ENCODE data around the gene ENTHD1. TPM values are rescaled to one million over a fixed set of nuclear protein-coding genes. Genes with fewer than 3 reads are reported as not detected.

The ENTHD1 gene
- total and polyA plus RNA-seq, 9 of the 15 experiments (the other 6 are each of a cell fraction or from before 2014, with no cell fraction given): 0.13 to 0.98 (median 0.35) TPM

DNA sequence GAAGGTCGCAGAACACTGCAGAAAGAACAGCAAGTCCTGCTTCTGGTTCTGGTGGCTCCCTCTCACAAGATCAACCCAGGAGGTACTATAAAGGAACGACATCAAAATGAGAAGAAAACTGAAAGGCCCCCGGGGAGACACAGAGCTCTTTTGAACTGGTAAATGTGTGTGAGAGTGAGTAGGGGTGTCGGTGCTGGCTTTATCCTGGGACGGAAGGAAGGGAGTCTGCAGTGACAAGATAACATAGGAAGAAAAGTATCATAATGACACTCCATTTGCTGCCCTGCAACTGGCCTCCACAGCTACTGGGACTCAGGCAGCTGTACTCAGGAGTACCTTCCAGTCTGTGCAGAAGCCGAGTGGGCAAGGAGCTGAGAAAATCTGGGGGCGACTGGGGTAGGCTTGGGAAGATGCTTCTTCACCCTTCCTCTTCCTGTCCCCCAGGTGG, 60.9 kb downstream of the ENTHD1 start (continued):
- TF ChIP-seq ZNF197 (CRISPR knock-in tag; IDR thresholded peaks at IDR 0.05; ENCODE audit: low read depth) (no peak), RNF2 (IDR thresholded peaks at IDR 0.05) (peak; percentile 93), ZNF785 (CRISPR knock-in tag; IDR thresholded peaks at IDR 0.05) (no peak), PML (IDR thresholded peaks at IDR 0.05; ENCODE audit: low read length) (peak; percentile 49; the same call in 1 of the 2 replicates), NR2F6 (CRISPR knock-in tag; IDR thresholded peaks at IDR 0.05) (no peak), NFIX (CRISPR knock-in tag; IDR thresholded peaks at IDR 0.05; ENCODE audit: low read depth) (no peak), LEF1 (IDR thresholded peaks at IDR 0.05) (peak; percentile 70; the same call in 1 of the 2 replicates), NONO (IDR thresholded peaks at IDR 0.05; ENCODE audit: low read depth in 2 of 2, low read length in 1 of 2) (no peak), CREM (IDR thresholded peaks at IDR 0.05; ENCODE audit: low read depth) (peak; percentile 71), MTF1 (CRISPR knock-in tag; IDR thresholded peaks at IDR 0.05; ENCODE audit: borderline replicate concordance) (no peak), KLF6 (CRISPR knock-in tag; IDR thresholded peaks at IDR 0.05; ENCODE audit: borderline replicate concordance) (no peak), DIDO1 (tag; IDR thresholded peaks at IDR 0.05; ENCODE audit: low read depth) (no peak), ZNF668 (CRISPR knock-in tag; IDR thresholded peaks at IDR 0.05) (no peak), SUPT5H (IDR thresholded peaks at IDR 0.05) (peak; percentile 69), DMBX1 (CRISPR knock-in tag; IDR thresholded peaks at IDR 0.05; ENCODE audit: borderline replicate concordance) (peak; percentile 51; the same call in 1 of the 2 replicates), FOXK1 (CRISPR knock-in tag; IDR thresholded peaks at IDR 0.05; ENCODE audit: borderline replicate concordance) (no peak)
- TF ChIP-seq, protein P1, sequence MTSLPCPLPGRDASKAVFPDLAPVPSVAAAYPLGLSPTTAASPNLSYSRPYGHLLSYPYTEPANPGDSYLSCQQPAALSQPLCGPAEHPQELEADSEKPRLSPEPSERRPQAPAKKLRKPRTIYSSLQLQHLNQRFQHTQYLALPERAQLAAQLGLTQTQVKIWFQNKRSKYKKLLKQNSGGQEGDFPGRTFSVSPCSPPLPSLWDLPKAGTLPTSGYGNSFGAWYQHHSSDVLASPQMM (CRISPR knock-in tag; IDR thresholded peaks at IDR 0.05): no peak
- TF ChIP-seq, protein P2, sequence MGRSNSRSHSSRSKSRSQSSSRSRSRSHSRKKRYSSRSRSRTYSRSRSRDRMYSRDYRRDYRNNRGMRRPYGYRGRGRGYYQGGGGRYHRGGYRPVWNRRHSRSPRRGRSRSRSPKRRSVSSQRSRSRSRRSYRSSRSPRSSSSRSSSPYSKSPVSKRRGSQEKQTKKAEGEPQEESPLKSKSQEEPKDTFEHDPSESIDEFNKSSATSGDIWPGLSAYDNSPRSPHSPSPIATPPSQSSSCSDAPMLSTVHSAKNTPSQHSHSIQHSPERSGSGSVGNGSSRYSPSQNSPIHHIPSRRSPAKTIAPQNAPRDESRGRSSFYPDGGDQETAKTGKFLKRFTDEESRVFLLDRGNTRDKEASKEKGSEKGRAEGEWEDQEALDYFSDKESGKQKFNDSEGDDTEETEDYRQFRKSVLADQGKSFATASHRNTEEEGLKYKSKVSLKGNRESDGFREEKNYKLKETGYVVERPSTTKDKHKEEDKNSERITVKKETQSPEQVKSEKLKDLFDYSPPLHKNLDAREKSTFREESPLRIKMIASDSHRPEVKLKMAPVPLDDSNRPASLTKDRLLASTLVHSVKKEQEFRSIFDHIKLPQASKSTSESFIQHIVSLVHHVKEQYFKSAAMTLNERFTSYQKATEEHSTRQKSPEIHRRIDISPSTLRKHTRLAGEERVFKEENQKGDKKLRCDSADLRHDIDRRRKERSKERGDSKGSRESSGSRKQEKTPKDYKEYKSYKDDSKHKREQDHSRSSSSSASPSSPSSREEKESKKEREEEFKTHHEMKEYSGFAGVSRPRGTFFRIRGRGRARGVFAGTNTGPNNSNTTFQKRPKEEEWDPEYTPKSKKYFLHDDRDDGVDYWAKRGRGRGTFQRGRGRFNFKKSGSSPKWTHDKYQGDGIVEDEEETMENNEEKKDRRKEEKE (IDR thresholded peaks at IDR 0.05; ENCODE audit: borderline replicate concordance in 1 of 2, control insufficient read depth in 1 of 2, low read depth in 2 of 2, low read length in 1 of 2): no peak
- TF ChIP-seq, protein P3, sequence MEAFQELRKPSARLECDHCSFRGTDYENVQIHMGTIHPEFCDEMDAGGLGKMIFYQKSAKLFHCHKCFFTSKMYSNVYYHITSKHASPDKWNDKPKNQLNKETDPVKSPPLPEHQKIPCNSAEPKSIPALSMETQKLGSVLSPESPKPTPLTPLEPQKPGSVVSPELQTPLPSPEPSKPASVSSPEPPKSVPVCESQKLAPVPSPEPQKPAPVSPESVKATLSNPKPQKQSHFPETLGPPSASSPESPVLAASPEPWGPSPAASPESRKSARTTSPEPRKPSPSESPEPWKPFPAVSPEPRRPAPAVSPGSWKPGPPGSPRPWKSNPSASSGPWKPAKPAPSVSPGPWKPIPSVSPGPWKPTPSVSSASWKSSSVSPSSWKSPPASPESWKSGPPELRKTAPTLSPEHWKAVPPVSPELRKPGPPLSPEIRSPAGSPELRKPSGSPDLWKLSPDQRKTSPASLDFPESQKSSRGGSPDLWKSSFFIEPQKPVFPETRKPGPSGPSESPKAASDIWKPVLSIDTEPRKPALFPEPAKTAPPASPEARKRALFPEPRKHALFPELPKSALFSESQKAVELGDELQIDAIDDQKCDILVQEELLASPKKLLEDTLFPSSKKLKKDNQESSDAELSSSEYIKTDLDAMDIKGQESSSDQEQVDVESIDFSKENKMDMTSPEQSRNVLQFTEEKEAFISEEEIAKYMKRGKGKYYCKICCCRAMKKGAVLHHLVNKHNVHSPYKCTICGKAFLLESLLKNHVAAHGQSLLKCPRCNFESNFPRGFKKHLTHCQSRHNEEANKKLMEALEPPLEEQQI (IDR thresholded peaks at IDR 0.05): 0 out of 2 replicates have a peak, but pooled peaks have one; percentile 27
- TF ChIP-seq, protein P4, sequence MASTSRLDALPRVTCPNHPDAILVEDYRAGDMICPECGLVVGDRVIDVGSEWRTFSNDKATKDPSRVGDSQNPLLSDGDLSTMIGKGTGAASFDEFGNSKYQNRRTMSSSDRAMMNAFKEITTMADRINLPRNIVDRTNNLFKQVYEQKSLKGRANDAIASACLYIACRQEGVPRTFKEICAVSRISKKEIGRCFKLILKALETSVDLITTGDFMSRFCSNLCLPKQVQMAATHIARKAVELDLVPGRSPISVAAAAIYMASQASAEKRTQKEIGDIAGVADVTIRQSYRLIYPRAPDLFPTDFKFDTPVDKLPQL (IDR thresholded peaks at IDR 0.05; ENCODE audit: extremely low read depth, insufficient read length): peak; percentile 37
- TF ChIP-seq, protein P5, sequence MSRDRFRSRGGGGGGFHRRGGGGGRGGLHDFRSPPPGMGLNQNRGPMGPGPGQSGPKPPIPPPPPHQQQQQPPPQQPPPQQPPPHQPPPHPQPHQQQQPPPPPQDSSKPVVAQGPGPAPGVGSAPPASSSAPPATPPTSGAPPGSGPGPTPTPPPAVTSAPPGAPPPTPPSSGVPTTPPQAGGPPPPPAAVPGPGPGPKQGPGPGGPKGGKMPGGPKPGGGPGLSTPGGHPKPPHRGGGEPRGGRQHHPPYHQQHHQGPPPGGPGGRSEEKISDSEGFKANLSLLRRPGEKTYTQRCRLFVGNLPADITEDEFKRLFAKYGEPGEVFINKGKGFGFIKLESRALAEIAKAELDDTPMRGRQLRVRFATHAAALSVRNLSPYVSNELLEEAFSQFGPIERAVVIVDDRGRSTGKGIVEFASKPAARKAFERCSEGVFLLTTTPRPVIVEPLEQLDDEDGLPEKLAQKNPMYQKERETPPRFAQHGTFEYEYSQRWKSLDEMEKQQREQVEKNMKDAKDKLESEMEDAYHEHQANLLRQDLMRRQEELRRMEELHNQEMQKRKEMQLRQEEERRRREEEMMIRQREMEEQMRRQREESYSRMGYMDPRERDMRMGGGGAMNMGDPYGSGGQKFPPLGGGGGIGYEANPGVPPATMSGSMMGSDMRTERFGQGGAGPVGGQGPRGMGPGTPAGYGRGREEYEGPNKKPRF (IDR thresholded peaks at IDR 0.05; ENCODE audit: low read depth, low read length): no peak

Data from K562 (cell line).